K562 treated with DMSO at 1 percent for 12 hours (cell line): ENCODE results near the gene OR52N1. TPM values are rescaled to one million over a fixed set of nuclear protein-coding genes. Genes with fewer than 3 reads are reported as not detected.

Experiments used
- total RNA-seq: library from RNA; unstranded; fragments of 300-600 nt; gene quantifications from 2 replicates; pipeline ENCODE4 v1.2.3, GENCODE V29; 2022; ENCODE audit not compliant: insufficient read depth

OR52N1 gene
- not detected in 2 replicates for total RNA-seq

GRCh38 chr11:5791165-5791564 lies at the start of gene OR52N1:
TSS of gene OR52N1 (minus strand) at chr11:5791265. CDS start at chr11:5788816, 2,449 bp downstream.

GRCh38 chr11:5808500-5809121 lies 17.5 kb upstream of the OR52N1 start, which contains the start of gene OR52N2:
TSS of gene OR52N2 (plus strand) at chr11:5808924. CDS start at chr11:5820336, 11,412 bp downstream.

GRCh38 chr11:5783255-5783654 lies 7.8 kb downstream of the OR52N1 start, which contains the start of gene OR52N5:
TSS of gene OR52N5 (minus strand) at chr11:5783355. CDS start at chr11:5778634, 4,721 bp downstream.

GRCh38 chr11:5753943-5754342 lies 37.1 kb downstream of the OR52N1 start, which contains the start of gene OR52N4:
TSS of gene OR52N4 (plus strand) at chr11:5754243. CDS start at chr11:5754741, 498 bp downstream.

Other genes starting within 250 kb of the OR52N1 start
- 0.78 TPM in 1 of 2 replicates, not detected in the other for gene OR52H1, start 242.7 kb downstream of the OR52N1 start, total RNA-seq
- gene OR52B6, start 210.4 kb downstream of the OR52N1 start, total RNA-seq = not detected in 2 replicates
- 9.7 and 20.8 TPM in 2 replicates for gene TRIM6, start 194.6 kb downstream of the OR52N1 start, total RNA-seq
- gene TRIM34, start 166.3 kb downstream of the OR52N1 start, total RNA-seq = 0.94 and 4.2 TPM in 2 replicates
- gene TRIM5, start 106.2 kb downstream of the OR52N1 start, total RNA-seq = 8.5 and 23.0 TPM in 2 replicates
- 1.0 and 2.4 TPM in 2 replicates for gene TRIM22, start 101.5 kb downstream of the OR52N1 start, total RNA-seq
- not detected in 2 replicates for gene OR56B1, start 54.8 kb downstream of the OR52N1 start, total RNA-seq
- gene OR52N4, start 37.0 kb downstream of the OR52N1 start, total RNA-seq = not detected in 2 replicates
- not detected in 2 replicates for gene OR52N5, start 7.9 kb downstream of the OR52N1 start, total RNA-seq
- gene OR52N2, start 17.7 kb upstream of the OR52N1 start, total RNA-seq = not detected in 2 replicates
- not detected in 2 replicates for gene OR52E6, start 50.6 kb upstream of the OR52N1 start, total RNA-seq
- gene OR52E8, start 66.4 kb upstream of the OR52N1 start, total RNA-seq = not detected in 2 replicates
- gene OR52E4, start 89.4 kb upstream of the OR52N1 start, total RNA-seq = not detected in 2 replicates
- gene OR52E5, start 101.9 kb upstream of the OR52N1 start, total RNA-seq = not detected in 2 replicates
- gene OR56A3, start 151.0 kb upstream of the OR52N1 start, total RNA-seq = not detected in 2 replicates
- gene OR56A5, start 177.2 kb upstream of the OR52N1 start, total RNA-seq = not detected in 2 replicates
- gene OR52L1, start 195.7 kb upstream of the OR52N1 start, total RNA-seq = not detected in 2 replicates
- gene OR56A4, start 215.7 kb upstream of the OR52N1 start, total RNA-seq = not detected in 2 replicates
- not detected in 2 replicates for gene OR56A1, start 239.5 kb upstream of the OR52N1 start, total RNA-seq